Left ventricle myocardium inferior (tissue), 1 donor: ENCODE results near the gene CYP2S1. TPM values are rescaled to one million over a fixed set of nuclear protein-coding genes. Genes with fewer than 3 reads are reported as not detected.

Experiments used
- DNase-seq: peaks from one replicate; pipeline ENCODE4 v3.0.0-alpha.2; 2020
- H3K27ac ChIP-seq: fragments of 200-600 bp; replicated peaks from 2 replicates; pipeline ENCODE4 v1.8.0; 2021
- H3K27me3 ChIP-seq: fragments of 200-600 bp; 2 replicates; pipeline ENCODE4 v1.8.0; 2021; ENCODE audit warnings: low read depth
- H3K36me3 ChIP-seq: fragments of 200-600 bp; 2 replicates; pipeline ENCODE4 v1.8.0; 2021
- H3K4me1 ChIP-seq: fragments of 200-600 bp; 2 replicates; pipeline ENCODE4 v1.8.0; 2021
- H3K4me3 ChIP-seq: fragments of 200-600 bp; 2 replicates; pipeline ENCODE4 v1.8.0; 2021; ENCODE audit warnings: mild to moderate bottlenecking, moderate library complexity
- H3K9me3 ChIP-seq: fragments of 200-600 bp; replicated peaks from 2 replicates; pipeline ENCODE4 v1.8.0; 2021
- CTCF ChIP-seq: fragments of 200-600 bp; IDR thresholded peaks from 2 replicates; pipeline ENCODE4 v1.8.0; 2021; ENCODE audit warnings: antibody characterized with exemption, mild to moderate bottlenecking, borderline replicate concordance
- intact Hi-C: fragments of 100-400 bp; cut with micrococcal nuclease; formaldehyde crosslinking; loops from one replicate; pipeline ENCODE4 v1.11.0; 2022
- total RNA-seq: library from RNA; stranded (reverse); fragmentation: NEBNext Ultra II Directional; extraction: Animal tissue kit (Norgen Biotek cat#: 25700); gene quantifications from one replicate; pipeline ENCODE4 v1.2.1, GENCODE V29; 2021
- donor health status: DM: no; HTN: yes; CAD: no; lungs with severe emphysema.

The CYP2S1 gene
- total RNA-seq, 1 donor from 2014 or later, result 0.44 TPM

- Histone ChIP-seq H3K27ac (peak overlapping the region; percentile 91), H3K36me3 (no peaks in the 10 kb centered on the region), H3K9me3 (no peaks in the 10 kb centered on the region), H3K27me3 (peaks cover 40% of the 10 kb centered on the region), H3K4me1 (peaks cover 32% of the 10 kb centered on the region), H3K4me3 (peak overlapping the region; percentile 73)
- intact Hi-C loops, result no loop called here
- no peak for DNase-seq
- TF ChIP-seq CTCF, result no peak
These were observed 27.8 kb downstream of the CYP2S1 start for GRCh38 chr19:41220811-41221210.

GRCh38 chr19:41221514-41222205 is 28.6 kb downstream of the CYP2S1 start:
- H3K9me3 ChIP-seq, result no peaks in the 10 kb centered on the region
- H3K27me3 ChIP-seq, result peaks cover 41% of the 10 kb centered on the region
- intact Hi-C loops, result no loop called here
- DNase-seq, result no peak
- TF ChIP-seq CTCF, result no peak
- no peak overlapping the region for H3K4me3 ChIP-seq
- peak overlapping the region; percentile 12 for H3K27ac ChIP-seq
- H3K4me1 ChIP-seq, result peaks cover 40% of the 10 kb centered on the region
- H3K36me3 ChIP-seq, result no peaks in the 10 kb centered on the region

GRCh38 chr19:41222240-41222639 is 29.2 kb downstream of the CYP2S1 start:
- Histone ChIP-seq H3K4me3 (no peak overlapping the region), H3K27me3 (peaks cover 38% of the 10 kb centered on the region), H3K36me3 (no peaks in the 10 kb centered on the region), H3K9me3 (no peaks in the 10 kb centered on the region), H3K27ac (no peak overlapping the region), H3K4me1 (peaks cover 45% of the 10 kb centered on the region)
- DNase-seq, result no peak
- TF ChIP-seq CTCF, result no peak
- intact Hi-C loops, result no loop called here

GRCh38 chr19:41223431-41224234 is 30.6 kb downstream of the CYP2S1 start:
- DNase-seq, result no peak
- no peak for TF ChIP-seq CTCF

GRCh38 chr19:41224632-41225031 is 31.6 kb downstream of the CYP2S1 start:
- Histone ChIP-seq H3K27me3 (peaks cover 37% of the 10 kb centered on the region), H3K9me3 (no peaks in the 10 kb centered on the region), H3K36me3 (no peaks in the 10 kb centered on the region), H3K27ac (peak overlapping the region; percentile 83), H3K4me3 (no peak overlapping the region), H3K4me1 (peaks cover 36% of the 10 kb centered on the region)
- no peak for DNase-seq
- intact Hi-C loops, result no loop called here
- no peak for TF ChIP-seq CTCF

More at GRCh38 chr19:41223431-41224234, 30.6 kb downstream of the CYP2S1 start:
- H3K9me3 ChIP-seq, result no peaks in the 10 kb centered on the region
- peaks cover 42% of the 10 kb centered on the region for H3K4me1 ChIP-seq
- H3K36me3 ChIP-seq, result no peaks in the 10 kb centered on the region
- H3K27me3 ChIP-seq, result peaks cover 39% of the 10 kb centered on the region
- intact Hi-C loops, result no loop called here
- peak overlapping the region; percentile 15 for H3K27ac ChIP-seq
- peak overlapping the region; percentile 11 for H3K4me3 ChIP-seq
